Astrocyte (in vitro differentiated cells and primary cell): ENCODE data around the gene PAPPA2.

Source experiments
- CTCF ChIP-seq: IDR thresholded peaks from 2 replicates; pipeline ENCODE4 v1.5.1; 2011; ENCODE audit warnings: low read depth, mild to moderate bottlenecking, inconsistent platforms, low read length, moderate library complexity; ENCODE audit not compliant: insufficient read depth
- EZH2 ChIP-seq: IDR thresholded peaks from 2 replicates; pipeline ENCODE4 v1.6.1; 2012; ENCODE audit warnings: mild to moderate bottlenecking, low read length, inconsistent platforms; ENCODE audit not compliant: insufficient read depth

- TF ChIP-seq EZH2 (no peak), CTCF (no peak)
Observed at GRCh38 chr1:176744142-176744541, 281.2 kb downstream of the PAPPA2 start.
